Superior temporal gyrus (tissue), 1 donor: ENCODE measurements around the gene MARCHF4.
A peak's percentile ranks its signal among the peaks of the same experiment; 100 is the strongest.

ENCODE experiments used
- DNase-seq: peaks from one replicate; pipeline ENCODE4 v3.0.0-alpha.2; 2016; ENCODE audit errors: extremely low spot score

MARCHF4 gene, protein sequence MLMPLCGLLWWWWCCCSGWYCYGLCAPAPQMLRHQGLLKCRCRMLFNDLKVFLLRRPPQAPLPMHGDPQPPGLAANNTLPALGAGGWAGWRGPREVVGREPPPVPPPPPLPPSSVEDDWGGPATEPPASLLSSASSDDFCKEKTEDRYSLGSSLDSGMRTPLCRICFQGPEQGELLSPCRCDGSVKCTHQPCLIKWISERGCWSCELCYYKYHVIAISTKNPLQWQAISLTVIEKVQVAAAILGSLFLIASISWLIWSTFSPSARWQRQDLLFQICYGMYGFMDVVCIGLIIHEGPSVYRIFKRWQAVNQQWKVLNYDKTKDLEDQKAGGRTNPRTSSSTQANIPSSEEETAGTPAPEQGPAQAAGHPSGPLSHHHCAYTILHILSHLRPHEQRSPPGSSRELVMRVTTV

DNA sequence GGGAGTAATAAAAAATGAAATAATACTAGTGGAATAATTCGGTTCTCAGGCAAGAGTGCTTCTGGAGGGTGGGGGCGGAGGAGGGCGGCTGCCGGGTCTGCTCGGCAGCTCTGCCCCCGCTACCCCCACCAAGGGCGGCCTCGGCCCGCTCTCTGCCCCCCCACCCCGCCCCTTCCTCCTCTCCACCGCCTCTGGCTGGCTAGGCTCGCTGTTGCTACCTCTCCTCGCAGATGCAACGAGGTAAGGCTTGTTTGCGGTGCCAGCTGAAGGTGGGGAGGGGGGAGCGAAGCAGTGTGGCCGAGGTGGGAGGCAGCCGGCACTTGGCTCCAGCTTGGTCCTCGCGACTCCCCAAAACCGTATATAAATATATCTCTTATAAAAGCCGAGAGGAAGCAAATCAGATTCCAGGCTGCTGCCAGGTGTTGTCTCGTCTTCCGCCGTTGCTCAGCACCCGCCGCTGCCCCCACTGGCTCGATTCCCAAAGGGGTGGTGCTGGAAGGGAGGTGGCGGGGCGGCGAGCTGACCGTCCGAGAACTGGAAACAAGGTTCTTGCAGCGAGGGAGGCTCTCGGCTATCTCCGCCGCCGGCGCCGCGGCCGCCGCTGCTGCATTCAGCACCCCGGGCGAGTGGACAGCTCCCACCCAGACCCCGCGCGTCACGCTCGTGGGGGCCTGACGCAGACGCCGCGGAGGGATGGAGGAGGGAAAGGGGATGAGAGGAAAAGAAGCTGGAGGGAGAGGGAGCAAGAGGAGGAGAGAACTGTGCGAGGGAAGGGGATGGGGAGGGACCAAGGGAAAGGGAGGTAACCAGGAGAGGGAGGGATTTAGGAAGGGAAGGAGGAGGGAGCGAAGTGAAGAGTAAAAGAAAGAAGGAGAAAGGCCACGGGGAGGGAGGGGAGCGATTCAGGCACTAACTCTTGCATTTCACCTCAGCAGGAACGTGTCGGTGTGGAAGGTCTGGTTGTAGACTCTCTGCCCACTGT is at the start of gene MARCHF4:
TSS of gene MARCHF4 (minus strand) at position 763 of the 982 bp plus-strand sequence. CDS start 2,223 bp downstream, outside the sequence.
- DNase-seq: peak; percentile 61

- no peak for DNase-seq
These were observed 48.3 kb upstream of the MARCHF4 start for GRCh38 chr2:216420367-216421101.

- DNase-seq: no peak
These were observed 46.7 kb upstream of the MARCHF4 start for GRCh38 chr2:216418981-216419380.

DNA sequence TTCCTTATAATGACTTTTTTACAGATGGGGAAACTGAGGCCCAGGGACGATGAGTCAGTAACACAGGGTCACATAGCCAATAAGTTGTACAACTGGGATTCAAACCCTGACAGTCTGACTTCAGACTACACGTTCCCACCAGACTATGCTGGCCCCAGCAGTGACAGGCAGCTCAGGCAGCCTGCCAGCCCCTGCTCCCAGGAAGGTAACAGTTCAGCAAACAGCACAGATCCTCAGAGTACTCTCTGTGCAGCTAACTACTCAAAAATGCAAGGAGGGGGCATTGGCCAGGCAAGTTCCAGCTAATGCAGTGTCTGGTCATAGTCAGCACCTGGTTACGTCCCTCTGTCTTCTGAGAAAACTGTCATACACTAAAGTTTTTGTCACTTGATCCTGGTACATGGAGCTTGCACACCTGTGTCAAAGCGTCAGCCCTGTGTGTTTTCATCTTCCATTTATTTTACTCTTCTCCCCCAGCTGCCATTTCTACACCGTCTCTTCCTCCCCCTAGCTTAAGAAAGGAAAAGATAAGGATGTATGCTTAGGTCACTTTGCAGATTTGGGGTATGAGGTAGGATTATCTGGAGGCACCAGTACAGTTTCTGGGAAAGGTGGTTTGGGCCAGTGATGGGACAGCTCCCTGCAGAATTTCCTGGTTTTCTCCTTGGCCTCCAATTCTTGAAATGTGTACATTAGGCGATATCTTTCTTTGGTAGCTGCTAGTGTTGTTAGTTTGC is 44.5 kb upstream of the MARCHF4 start:
- DNase-seq: no peak

- no peak for DNase-seq
These were observed 43.3 kb upstream of the MARCHF4 start for GRCh38 chr2:216415541-216415940.

- no peak for DNase-seq
These were observed 42.6 kb upstream of the MARCHF4 start for GRCh38 chr2:216414772-216415319.

DNA sequence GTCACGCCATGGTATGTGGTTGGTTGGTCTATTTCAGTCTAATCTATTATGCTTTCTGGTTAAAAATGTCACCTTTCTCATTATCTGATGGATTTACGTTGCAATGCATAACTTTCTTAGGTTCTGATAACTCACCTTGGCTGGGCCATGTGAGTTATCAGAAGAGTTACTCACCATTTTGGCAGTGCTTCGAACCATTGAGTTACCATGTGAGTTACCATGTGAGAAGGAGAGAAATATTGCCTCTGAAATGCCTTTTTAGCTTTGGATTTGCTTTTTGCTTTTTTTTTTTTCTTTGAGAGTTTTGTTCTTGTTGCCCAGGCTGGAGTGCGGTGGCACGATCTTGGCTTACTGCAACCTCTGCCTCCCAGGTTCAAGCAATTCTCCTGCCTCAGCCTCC is 41.6 kb upstream of the MARCHF4 start:
- no peak for DNase-seq

- peak; percentile 100 for DNase-seq
These were observed 40.0 kb upstream of the MARCHF4 start, which contains the start of gene SMARCAL1 for GRCh38 chr2:216412022-216412999. TSS of gene SMARCAL1 (plus strand) at chr2:216412484. CDS start at chr2:216414705, 2,221 bp downstream.

GRCh38 chr2:216410550-216410949 is 38.3 kb upstream of the MARCHF4 start:
- DNase-seq: no peak

- DNase-seq: no peak
These were observed 36.4 kb upstream of the MARCHF4 start for GRCh38 chr2:216408426-216409290.

GRCh38 chr2:216406826-216407225 is 34.5 kb upstream of the MARCHF4 start:
- DNase-seq: no peak

DNA sequence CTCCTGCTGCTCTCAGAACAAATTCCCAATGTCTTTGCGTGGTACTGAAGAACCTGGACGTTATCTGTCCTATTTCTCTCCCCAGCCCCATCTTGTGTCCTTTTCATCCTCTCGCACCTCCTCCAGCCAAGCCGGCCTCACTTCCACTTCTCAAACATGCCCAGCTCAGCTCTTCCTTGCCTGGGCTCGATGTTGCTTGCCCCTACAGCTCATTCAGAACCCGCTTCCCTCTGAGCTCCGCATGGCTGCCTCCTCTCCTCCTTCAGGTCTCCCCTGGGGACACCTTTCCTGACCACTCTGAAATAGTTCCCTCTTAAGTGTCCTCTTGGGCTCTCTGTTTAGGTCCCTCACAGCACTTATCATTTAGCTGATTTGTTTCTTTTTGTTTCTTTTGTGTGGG is 33.3 kb upstream of the MARCHF4 start:
- no peak for DNase-seq

- peak; percentile 64 for DNase-seq
These were observed 31.8 kb upstream of the MARCHF4 start for GRCh38 chr2:216404010-216404618.

GRCh38 chr2:216402751-216403150 is 30.5 kb upstream of the MARCHF4 start:
- DNase-seq: no peak

GRCh38 chr2:216399621-216400020 is 27.3 kb upstream of the MARCHF4 start:
- DNase-seq: no peak

GRCh38 chr2:216394881-216395280 is 22.6 kb upstream of the MARCHF4 start:
- DNase-seq: no peak

DNA sequence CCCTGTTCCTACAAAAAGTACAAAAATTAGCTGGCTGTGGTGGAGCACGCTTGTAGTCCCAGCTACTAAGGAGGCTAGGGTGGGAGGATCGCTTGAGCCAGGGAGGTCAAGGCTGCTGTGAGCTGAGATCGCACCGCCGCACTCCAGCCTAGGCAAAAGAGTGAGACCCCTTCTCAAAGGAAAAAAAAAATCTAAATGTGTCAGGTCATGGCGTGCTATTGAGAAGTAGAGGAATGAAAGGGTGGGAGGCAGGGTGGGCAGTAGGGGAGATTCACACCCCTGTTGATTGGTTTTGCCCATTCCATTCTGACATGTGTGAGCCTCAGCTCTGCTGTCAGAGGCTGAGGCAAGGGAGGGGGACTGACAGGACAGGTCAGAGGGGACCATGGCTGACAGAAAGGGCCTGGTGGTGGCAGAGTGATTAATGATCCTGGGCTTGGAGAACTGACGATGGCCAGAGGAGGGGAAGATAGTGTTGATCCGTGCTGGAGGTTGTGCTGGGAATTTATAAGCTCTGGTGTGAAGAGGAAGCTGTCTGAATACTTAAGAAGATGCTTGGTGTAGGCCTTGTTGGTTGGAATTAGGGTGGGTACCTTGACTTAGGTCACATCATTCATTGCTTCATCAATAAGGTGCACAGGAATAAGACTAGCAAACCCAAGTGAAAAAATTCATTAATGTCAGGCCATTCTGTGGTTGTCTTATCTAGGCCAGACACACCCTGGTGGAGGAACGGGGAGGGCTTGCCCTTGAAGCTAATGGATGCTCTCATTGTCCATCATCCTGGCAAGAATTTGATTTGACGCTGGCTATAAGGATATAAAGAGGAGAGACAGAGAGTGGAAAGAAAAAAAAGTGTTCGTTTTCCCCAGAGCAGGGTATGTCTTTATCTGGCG is 20.9 kb upstream of the MARCHF4 start:
- no peak for DNase-seq
